Measurements from ENCODE around the gene AGTPBP1.

Gene AGTPBP1

GRCh38 chr9:85700330-85700729 lies 41.4 kb downstream of the AGTPBP1 start:
- H3K9me3 ChIP-seq (replicated peaks in 1 of 11) = peaks cover 0 to 11% (median 4%) of the 10 kb centered on the region in 11 experiments; a peak in 12 of 22 replicates
- peaks cover 14 to 48% (median 19%) of the 10 kb centered on the region in 10 experiments for H3K4me1 ChIP-seq
- H3K27ac ChIP-seq = no peak overlapping the region; a peak in 1 of 22 replicates
- H3K4me3 ChIP-seq = no peak overlapping the region
- H3K4me2 ChIP-seq = 0 out of 22 replicates have a peak overlapping the region, but pooled peaks of 1 of the 11 experiments have one; percentile 3
- H3K9ac ChIP-seq = no peak overlapping the region
- peaks cover 10 to 52% (median 21%) of the 10 kb centered on the region in 11 experiments; a peak in 19 of 22 replicates for H3K36me3 ChIP-seq
- H4K20me1 ChIP-seq = peaks cover 0 to 14% (median 3%) of the 10 kb centered on the region in 11 experiments; a peak in 9 of 22 replicates
- H3K27me3 ChIP-seq = no peaks in the 10 kb centered on the region
- TF ChIP-seq Cebpa-rat (IDR thresholded peaks at IDR 0.05) = no peak

GRCh38 chr9:85688361-85688760 lies 53.4 kb downstream of the AGTPBP1 start:
- no peak for TF ChIP-seq Cebpa-rat (IDR thresholded peaks at IDR 0.05)
- no peaks in the 10 kb centered on the region for H3K27me3 ChIP-seq
- H4K20me1 ChIP-seq = peaks cover 0 to 46% (median 0%) of the 10 kb centered on the region in 11 experiments; a peak in 6 of 22 replicates

DNA sequence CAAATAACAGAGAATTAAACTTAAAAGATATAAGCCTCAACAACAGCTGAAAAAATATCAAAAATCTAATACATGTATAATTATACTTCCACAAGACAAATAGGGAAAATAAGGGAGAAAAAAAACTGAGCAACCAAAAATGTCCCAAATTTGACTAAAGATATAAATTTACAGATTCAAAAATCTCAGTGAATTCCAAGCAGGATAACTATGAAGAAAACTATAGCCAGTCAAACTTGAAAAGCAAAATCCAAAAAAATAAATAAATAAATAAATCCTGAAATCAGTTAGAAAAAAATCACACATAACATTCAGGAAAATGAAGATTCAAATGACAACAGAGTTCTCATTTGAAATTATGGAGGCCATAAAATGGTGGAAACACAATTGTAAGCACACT lies 56.7 kb downstream of the AGTPBP1 start:
- Histone ChIP-seq H3K9me3 (replicated peaks in 1 of 11) (peaks cover 0 to 4% (median 0%) of the 10 kb centered on the region in 11 experiments; a peak in 2 of 22 replicates), H4K20me1 (peaks cover 0 to 51% (median 0%) of the 10 kb centered on the region in 11 experiments; a peak in 6 of 22 replicates), H3K4me2 (no peak overlapping the region), H3K36me3 (peaks cover 26 to 89% (median 55%) of the 10 kb centered on the region in 11 experiments), H3K4me1 (no peaks in the 10 kb centered on the region), H3K27me3 (no peaks in the 10 kb centered on the region), H3K9ac (no peak overlapping the region), H3K27ac (no peak overlapping the region), H3K4me3 (no peak overlapping the region)
- TF ChIP-seq Cebpa-rat (IDR thresholded peaks at IDR 0.05) = no peak

More at GRCh38 chr9:85688361-85688760, 53.4 kb downstream of the AGTPBP1 start:
- Histone ChIP-seq H3K9me3 (replicated peaks in 1 of 11) (peaks cover 0 to 4% (median 0%) of the 10 kb centered on the region in 11 experiments; a peak in 2 of 22 replicates), H3K4me1 (no peaks in the 10 kb centered on the region), H3K4me2 (no peak overlapping the region), H3K36me3 (peaks cover 45 to 93% (median 69%) of the 10 kb centered on the region in 11 experiments), H3K27ac (no peak overlapping the region), H3K4me3 (no peak overlapping the region), H3K9ac (no peak overlapping the region)

GRCh38 chr9:85676790-85677189 lies 65.0 kb downstream of the AGTPBP1 start:
- Histone ChIP-seq H3K36me3 (peaks cover 28 to 95% (median 73%) of the 10 kb centered on the region in 11 experiments; a peak in 21 of 22 replicates), H3K4me2 (no peak overlapping the region), H3K4me1 (peaks cover 0 to 10% (median 0%) of the 10 kb centered on the region in 10 experiments; a peak in 2 of 20 replicates), H3K9ac (no peak overlapping the region), H3K27ac (no peak overlapping the region), H3K27me3 (no peaks in the 10 kb centered on the region), H3K4me3 (no peak overlapping the region), H4K20me1 (peaks cover 0 to 24% (median 0%) of the 10 kb centered on the region in 11 experiments; a peak in 2 of 22 replicates), H3K9me3 (replicated peaks in 1 of 11) (no peaks in the 10 kb centered on the region)
- TF ChIP-seq Cebpa-rat (IDR thresholded peaks at IDR 0.05) = no peak

GRCh38 chr9:85667374-85667773 lies 74.4 kb downstream of the AGTPBP1 start:
- no peaks in the 10 kb centered on the region for H3K27me3 ChIP-seq
- peaks cover 39 to 84% (median 55%) of the 10 kb centered on the region in 11 experiments for H3K36me3 ChIP-seq
- no peaks in the 10 kb centered on the region for H3K9me3 ChIP-seq (replicated peaks in 1 of 11)
- peaks cover 0 to 13% (median 8%) of the 10 kb centered on the region in 10 experiments; a peak in 11 of 20 replicates for H3K4me1 ChIP-seq
- H4K20me1 ChIP-seq = 0 out of 22 replicates have a peak, but pooled peaks cover 0 to 3% (median 0%) of the 10 kb centered on the region in 11 experiments
- H3K4me3 ChIP-seq = no peak overlapping the region
- no peak for TF ChIP-seq Cebpa-rat (IDR thresholded peaks at IDR 0.05)
- H3K4me2 ChIP-seq = no peak overlapping the region
- H3K9ac ChIP-seq = no peak overlapping the region
- H3K27ac ChIP-seq = no peak overlapping the region

DNA sequence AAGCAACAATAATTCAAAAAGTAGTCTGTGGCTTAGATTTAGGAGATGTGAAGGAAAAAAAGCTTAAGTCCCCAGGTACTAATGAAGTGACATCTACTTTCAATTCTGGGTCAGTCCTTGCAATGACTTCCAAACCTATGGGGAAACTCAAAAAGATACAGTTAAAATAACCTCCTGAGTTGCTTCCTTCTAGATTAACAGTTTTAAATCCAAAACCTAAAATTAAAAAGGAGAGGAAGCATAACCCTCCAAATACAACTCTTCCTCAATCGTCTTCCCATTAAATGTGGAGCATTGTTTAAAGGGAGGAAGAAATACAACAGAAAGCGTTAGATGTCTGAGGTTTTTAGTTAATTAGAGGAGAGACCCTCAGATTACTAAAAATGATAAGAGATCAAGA lies 75.7 kb downstream of the AGTPBP1 start:
- peaks cover 27 to 81% (median 43%) of the 10 kb centered on the region in 11 experiments for H3K36me3 ChIP-seq
- peaks cover 0 to 14% (median 8%) of the 10 kb centered on the region in 10 experiments; a peak in 11 of 20 replicates for H3K4me1 ChIP-seq
- no peak overlapping the region for H3K9ac ChIP-seq
- H3K4me3 ChIP-seq = no peak overlapping the region
- TF ChIP-seq Cebpa-rat (IDR thresholded peaks at IDR 0.05) = no peak
- H3K9me3 ChIP-seq (replicated peaks in 1 of 11) = no peaks in the 10 kb centered on the region
- H3K4me2 ChIP-seq = no peak overlapping the region
- H3K27ac ChIP-seq = no peak overlapping the region
- no peaks in the 10 kb centered on the region for H3K27me3 ChIP-seq
- 0 out of 22 replicates have a peak, but pooled peaks cover 0 to 3% (median 0%) of the 10 kb centered on the region in 11 experiments for H4K20me1 ChIP-seq

DNA sequence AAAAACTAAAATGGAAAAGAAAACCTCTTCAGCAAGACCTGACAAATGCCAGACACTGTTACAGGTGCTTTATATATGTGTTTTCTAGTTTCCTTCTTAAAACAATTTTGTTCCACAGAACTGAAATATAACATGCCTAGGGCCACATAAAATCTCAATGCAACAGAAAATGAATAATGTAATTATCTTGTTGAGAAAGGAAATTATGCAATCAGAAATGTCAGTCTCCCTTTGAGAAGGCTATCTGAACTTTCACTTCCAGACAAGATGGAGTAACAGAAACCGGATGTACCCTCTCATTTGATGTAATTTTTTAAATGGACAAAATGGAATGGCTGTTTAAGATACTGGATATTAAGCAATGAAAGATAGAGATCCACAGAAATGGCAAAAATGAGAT lies 79.2 kb downstream of the AGTPBP1 start:
- Histone ChIP-seq H3K36me3 (peaks cover 10 to 66% (median 24%) of the 10 kb centered on the region in 11 experiments; a peak in 17 of 22 replicates), H3K4me1 (peaks cover 0 to 14% (median 8%) of the 10 kb centered on the region in 10 experiments; a peak in 11 of 20 replicates), H4K20me1 (no peaks in the 10 kb centered on the region), H3K27ac (0 out of 22 replicates have a peak overlapping the region, but pooled peaks of 1 of the 11 experiments have one; percentile 6), H3K27me3 (no peaks in the 10 kb centered on the region), H3K9ac (no peak overlapping the region), H3K9me3 (replicated peaks in 1 of 11) (no peaks in the 10 kb centered on the region), H3K4me2 (peak overlapping the region in 3 of 11 experiments; percentile 20 to 46 (median 38); a peak in 3 of 22 replicates), H3K4me3 (no peak overlapping the region)
- TF ChIP-seq Cebpa-rat (IDR thresholded peaks at IDR 0.05) = no peak

DNA sequence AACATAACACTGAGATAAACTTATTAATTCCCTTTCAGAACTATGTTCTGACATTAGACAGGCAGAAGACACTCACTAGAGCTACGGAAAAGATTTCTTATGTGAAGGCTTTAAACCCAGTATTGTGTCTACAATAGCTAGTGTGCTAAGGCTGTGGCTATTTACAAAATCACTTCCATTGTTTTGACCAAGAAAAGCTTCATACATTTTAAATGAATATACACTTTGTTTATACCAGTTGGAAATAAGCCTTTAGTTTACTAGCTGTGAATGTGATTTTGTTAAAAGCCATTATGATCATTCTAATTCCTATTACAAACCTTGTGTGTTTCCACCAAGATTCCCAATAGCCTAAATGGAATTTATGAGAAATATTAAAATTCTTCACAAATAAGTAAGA lies 83.0 kb downstream of the AGTPBP1 start:
- Histone ChIP-seq H3K4me1 (peaks cover 0 to 14% (median 8%) of the 10 kb centered on the region in 10 experiments; a peak in 11 of 20 replicates), H4K20me1 (no peaks in the 10 kb centered on the region), H3K36me3 (peaks cover 8 to 57% (median 24%) of the 10 kb centered on the region in 11 experiments), H3K4me2 (no peak overlapping the region), H3K9ac (no peak overlapping the region), H3K4me3 (no peak overlapping the region), H3K27ac (no peak overlapping the region), H3K27me3 (no peaks in the 10 kb centered on the region), H3K9me3 (replicated peaks in 1 of 11) (no peaks in the 10 kb centered on the region)
- no peak for TF ChIP-seq Cebpa-rat (IDR thresholded peaks at IDR 0.05)

- TF ChIP-seq Cebpa-rat (IDR thresholded peaks at IDR 0.05) = no peak
- H3K4me2 ChIP-seq = no peak overlapping the region
- no peaks in the 10 kb centered on the region for H3K9me3 ChIP-seq (replicated peaks in 1 of 11)
Observed at GRCh38 chr9:85653153-85653552, 88.6 kb downstream of the AGTPBP1 start.

More at GRCh38 chr9:85653153-85653552, 88.6 kb downstream of the AGTPBP1 start:
- peaks cover 31 to 82% (median 56%) of the 10 kb centered on the region in 11 experiments for H3K36me3 ChIP-seq
- no peak overlapping the region for H3K9ac ChIP-seq
- no peak overlapping the region for H3K4me3 ChIP-seq
- H4K20me1 ChIP-seq = no peaks in the 10 kb centered on the region
- H3K27ac ChIP-seq = no peak overlapping the region
- H3K27me3 ChIP-seq = no peaks in the 10 kb centered on the region
- H3K4me1 ChIP-seq = 0 out of 20 replicates have a peak, but pooled peaks cover 0 to 1% (median 0%) of the 10 kb centered on the region in 10 experiments
